OCI-LY1 (cell line): ENCODE measurements around the gene NEK4.

Experiments used
- EZH2 ChIP-seq: fragments of 200-600 bp; sonication (generic), shearing (Covaris generic); IDR thresholded peaks from 2 replicates; pipeline ENCODE4 v1.8.0; 2017; ENCODE audit warnings: borderline replicate concordance, mixed run types, mild to moderate bottlenecking, antibody characterized with exemption, low read length, moderate library complexity, mixed read lengths
- TF ChIP-seq, protein P1 (sequence below): fragments of 200-600 bp; sonication (generic), shearing (Covaris generic); IDR thresholded peaks from 2 replicates; pipeline ENCODE4 v1.5.1; 2017; ENCODE audit warnings: mild to moderate bottlenecking, antibody characterized with exemption, low read length, moderate library complexity, mixed read lengths

DNA sequence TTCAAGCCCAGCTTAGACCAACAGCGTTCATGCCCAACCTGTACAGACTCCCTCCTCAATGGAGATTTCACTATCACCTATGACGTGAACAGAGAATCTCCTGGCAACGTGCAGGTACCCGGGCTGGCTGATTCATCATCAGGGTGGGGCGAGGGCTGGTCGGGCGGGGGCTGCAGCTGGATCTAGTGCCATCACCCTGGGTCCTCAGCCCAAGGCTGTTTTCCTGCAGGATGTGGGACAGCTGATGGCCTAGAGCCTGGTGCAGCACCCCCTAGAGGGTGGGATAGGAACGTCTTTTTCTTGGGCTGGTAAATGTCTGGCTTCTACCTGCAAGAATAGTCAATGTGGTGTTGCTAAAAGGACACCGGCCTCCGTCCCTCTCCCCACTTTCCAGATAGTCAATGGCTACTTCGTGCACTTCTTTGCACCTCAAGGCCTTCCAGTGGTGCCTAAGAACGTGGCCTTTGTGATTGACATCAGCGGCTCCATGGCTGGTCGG, 28.3 kb upstream of the NEK4 start:
- TF ChIP-seq, protein P1, sequence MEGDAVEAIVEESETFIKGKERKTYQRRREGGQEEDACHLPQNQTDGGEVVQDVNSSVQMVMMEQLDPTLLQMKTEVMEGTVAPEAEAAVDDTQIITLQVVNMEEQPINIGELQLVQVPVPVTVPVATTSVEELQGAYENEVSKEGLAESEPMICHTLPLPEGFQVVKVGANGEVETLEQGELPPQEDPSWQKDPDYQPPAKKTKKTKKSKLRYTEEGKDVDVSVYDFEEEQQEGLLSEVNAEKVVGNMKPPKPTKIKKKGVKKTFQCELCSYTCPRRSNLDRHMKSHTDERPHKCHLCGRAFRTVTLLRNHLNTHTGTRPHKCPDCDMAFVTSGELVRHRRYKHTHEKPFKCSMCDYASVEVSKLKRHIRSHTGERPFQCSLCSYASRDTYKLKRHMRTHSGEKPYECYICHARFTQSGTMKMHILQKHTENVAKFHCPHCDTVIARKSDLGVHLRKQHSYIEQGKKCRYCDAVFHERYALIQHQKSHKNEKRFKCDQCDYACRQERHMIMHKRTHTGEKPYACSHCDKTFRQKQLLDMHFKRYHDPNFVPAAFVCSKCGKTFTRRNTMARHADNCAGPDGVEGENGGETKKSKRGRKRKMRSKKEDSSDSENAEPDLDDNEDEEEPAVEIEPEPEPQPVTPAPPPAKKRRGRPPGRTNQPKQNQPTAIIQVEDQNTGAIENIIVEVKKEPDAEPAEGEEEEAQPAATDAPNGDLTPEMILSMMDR = peak; percentile 82
- no peak for TF ChIP-seq EZH2
